ENCODE results near the gene ANO6. TPM values are rescaled to one million over a fixed set of nuclear protein-coding genes. Genes with fewer than 3 reads are reported as not detected.

The ANO6 gene
- polyA plus RNA-seq, 1 donor from 2014 or later: 9.0 TPM

GRCh38 chr12:45244561-45245343 is 28.9 kb downstream of the ANO6 start:
- Histone ChIP-seq H3K36me3 (ENCODE audit: insufficient read depth, low read length) (no peaks in the 10 kb centered on the region), H3F3A (ENCODE audit: insufficient read depth, low read length, poor library complexity, severe bottlenecking) (no peaks in the 10 kb centered on the region), H3K9me2 (ENCODE audit: insufficient read depth, low read length) (no peaks in the 10 kb centered on the region), H4K20me1 (ENCODE audit: insufficient read depth) (no peaks in the 10 kb centered on the region), H3K27ac (ENCODE audit: low read length) (no peak overlapping the region), H3K4me2 (ENCODE audit: low read length) (no peak overlapping the region), H2AFZ (ENCODE audit: low read depth, low read length) (no peak overlapping the region), H3K79me2 (replicated peaks; ENCODE audit: insufficient read depth, low read length) (no peaks in the 10 kb centered on the region), H3K9me3 (ENCODE audit: low read length) (no peaks in the 10 kb centered on the region), H3K27me3 (ENCODE audit: insufficient read depth, low read depth, low read length) (no peaks in the 10 kb centered on the region), H3K4me3 (ENCODE audit: low read length) (no peak overlapping the region), H3K9ac (ENCODE audit: low read length) (no peak overlapping the region)
- no peak for TF ChIP-seq CTCF (IDR thresholded peaks at IDR 0.05; ENCODE audit: poor library complexity, severe bottlenecking)
- TF ChIP-seq SMC3 (conservative IDR thresholded peaks at IDR 0.05; ENCODE audit: poor library complexity): no peak
- TF ChIP-seq TAF1 (IDR thresholded peaks at IDR 0.05; ENCODE audit: low read depth): no peak
- no peak for TF ChIP-seq EP300 (conservative IDR thresholded peaks at IDR 0.05; ENCODE audit: poor library complexity, severe bottlenecking)
- TF ChIP-seq RAD21 (conservative IDR thresholded peaks at IDR 0.05): no peak
- TF ChIP-seq MXI1 (conservative IDR thresholded peaks at IDR 0.05; ENCODE audit: poor library complexity, severe bottlenecking): no peak
- no peak for TF ChIP-seq REST (IDR thresholded peaks at IDR 0.05; ENCODE audit: borderline replicate concordance)
- TF ChIP-seq POLR2AphosphoS5 (IDR thresholded peaks at IDR 0.05): no peak
- TF ChIP-seq EZH2 (IDR thresholded peaks at IDR 0.05; ENCODE audit: borderline replicate concordance, insufficient read depth, low read length, poor library complexity, severe bottlenecking): no peak

- H3K79me2 ChIP-seq (replicated peaks; ENCODE audit: insufficient read depth, low read length): no peaks in the 10 kb centered on the region
- H3K4me2 ChIP-seq (ENCODE audit: low read length): no peak overlapping the region
- no peaks in the 10 kb centered on the region for H3K36me3 ChIP-seq (ENCODE audit: insufficient read depth, low read length)
- H3K4me3 ChIP-seq (ENCODE audit: low read length): no peak overlapping the region
- H3K9ac ChIP-seq (ENCODE audit: low read length): no peak overlapping the region
- no peaks in the 10 kb centered on the region for H4K20me1 ChIP-seq (ENCODE audit: insufficient read depth)
- no peak overlapping the region for H3K27ac ChIP-seq (ENCODE audit: low read length)
- no peaks in the 10 kb centered on the region for H3K9me2 ChIP-seq (ENCODE audit: insufficient read depth, low read length)
- no peaks in the 10 kb centered on the region for H3K9me3 ChIP-seq (ENCODE audit: low read length)
- TF ChIP-seq MXI1 (conservative IDR thresholded peaks at IDR 0.05; ENCODE audit: poor library complexity, severe bottlenecking) (no peak), EZH2 (IDR thresholded peaks at IDR 0.05; ENCODE audit: borderline replicate concordance, insufficient read depth, low read length, poor library complexity, severe bottlenecking) (no peak)
- H2AFZ ChIP-seq (ENCODE audit: low read depth, low read length): no peak overlapping the region
- H3K27me3 ChIP-seq (ENCODE audit: insufficient read depth, low read depth, low read length): no peaks in the 10 kb centered on the region
- no peaks in the 10 kb centered on the region for H3F3A ChIP-seq (ENCODE audit: insufficient read depth, low read length, poor library complexity, severe bottlenecking)
Measured at GRCh38 chr12:45246236-45246635, 30.3 kb downstream of the ANO6 start.
